OCI-LY7 (cell line): Measurements from ENCODE around the gene MS4A15.

Source experiments
- CTCF ChIP-seq: fragments of 200-600 bp; sonication (generic); conservative IDR thresholded peaks from 2 replicates; pipeline ENCODE4 v1.5.1; 2014; ENCODE audit warnings: mild to moderate bottlenecking, antibody characterized with exemption, low read length, moderate library complexity, mixed read lengths
- EZH2phosphoT487 ChIP-seq: fragments of 200-600 bp; sonication (generic); IDR thresholded peaks from 2 replicates; pipeline ENCODE4 v1.6.1; 2018; ENCODE audit warnings: low read depth, borderline replicate concordance, mild to moderate bottlenecking, mixed run types, antibody characterized with exemption, low read length, moderate library complexity, mixed read lengths

GRCh38 chr11:60718524-60719316, 37.9 kb upstream of the MS4A15 start:
- TF ChIP-seq CTCF (no peak), EZH2phosphoT487 (no peak)
